Suppressor macrophage (primary cell): ENCODE measurements around the gene DNAI2.

ENCODE experiments used
- DNase-seq, 4 experiments: peaks; one replicate each; pipeline ENCODE4 v3.0.0-alpha.2; 2020 to 2022

The DNAI2 gene

GRCh38 chr17:74342224-74342623 lies 68.2 kb downstream of the DNAI2 start:
- no peak for DNase-seq

GRCh38 chr17:74343121-74343520 lies 69.1 kb downstream of the DNAI2 start:
- no peak for DNase-seq

DNA sequence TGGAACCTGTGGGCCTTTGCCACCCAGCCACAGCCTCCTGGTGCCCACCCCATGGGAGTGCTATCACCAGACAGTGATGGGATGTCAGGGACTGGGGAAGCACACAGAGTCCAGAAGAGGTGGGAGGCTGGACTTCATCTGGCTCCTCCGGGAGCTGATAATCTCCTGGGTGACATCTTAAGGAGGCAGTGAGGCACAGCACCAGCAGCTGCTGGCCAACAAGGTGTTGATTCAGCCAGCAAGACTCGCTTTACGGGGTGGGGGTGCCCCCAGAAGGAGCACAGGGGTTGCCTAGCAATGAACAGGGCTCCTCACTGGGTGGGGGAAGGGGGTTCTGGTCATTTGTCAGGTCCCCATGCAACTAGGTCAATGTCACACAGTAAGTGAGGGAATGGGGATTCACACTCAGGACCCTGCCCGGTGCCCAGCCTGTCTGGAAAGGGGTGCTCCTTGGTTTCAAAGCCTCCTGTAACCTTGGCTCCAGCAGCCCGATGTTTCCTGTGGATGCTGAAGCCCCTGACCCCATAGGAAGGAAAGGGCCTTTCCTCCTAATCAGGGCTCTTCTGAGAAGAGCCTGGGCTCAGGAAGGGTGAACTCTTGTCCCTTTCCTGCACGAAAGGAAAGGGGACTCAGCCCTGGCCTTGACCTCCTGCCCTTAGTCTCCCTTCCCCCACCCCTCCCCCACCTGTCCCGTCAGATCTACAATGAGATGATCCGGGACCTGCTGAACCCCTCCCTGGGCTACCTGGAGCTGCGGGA lies 69.7 kb downstream of the DNAI2 start:
- DNase-seq = no peak

DNA sequence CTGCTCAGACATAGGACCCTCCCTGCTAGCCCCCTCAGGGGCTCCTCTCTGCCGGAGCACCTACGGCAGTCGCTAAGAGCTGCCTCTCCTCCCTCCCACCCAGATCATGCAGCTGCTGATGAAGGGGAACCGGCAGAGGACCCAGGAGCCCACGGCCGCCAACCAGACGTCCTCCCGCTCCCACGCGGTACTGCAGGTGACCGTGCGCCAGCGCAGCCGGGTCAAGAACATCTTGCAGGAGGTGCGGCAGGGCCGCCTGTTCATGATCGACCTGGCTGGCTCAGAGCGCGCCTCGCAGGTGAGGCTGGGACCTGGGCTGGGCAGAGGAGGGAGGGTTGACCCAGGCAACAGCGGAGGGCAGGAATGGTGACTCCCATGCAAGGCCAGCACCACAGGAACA lies 70.6 kb downstream of the DNAI2 start:
- no peak for DNase-seq

- DNase-seq = no peak
Observed at GRCh38 chr17:74345433-74346241, 71.6 kb downstream of the DNAI2 start.

DNA sequence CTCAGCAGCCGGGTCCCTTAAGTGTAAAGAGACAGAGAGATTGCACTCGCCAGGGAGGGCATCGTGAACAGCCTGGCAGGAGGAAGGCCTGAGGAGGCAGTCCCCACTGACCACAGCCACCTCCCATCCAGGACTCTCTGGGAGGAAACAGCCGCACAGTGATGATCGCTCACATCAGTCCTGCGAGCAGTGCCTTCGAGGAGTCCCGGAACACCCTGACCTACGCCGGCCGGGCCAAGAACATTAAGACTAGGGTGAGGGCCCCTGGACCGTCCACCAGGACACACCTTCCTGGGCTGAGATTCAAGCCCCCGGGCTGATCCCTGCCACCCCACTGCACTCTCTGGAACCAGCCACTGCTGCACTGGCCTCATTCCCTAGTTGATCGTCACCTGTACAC lies 73.6 kb downstream of the DNAI2 start:
- DNase-seq = no peak

DNA sequence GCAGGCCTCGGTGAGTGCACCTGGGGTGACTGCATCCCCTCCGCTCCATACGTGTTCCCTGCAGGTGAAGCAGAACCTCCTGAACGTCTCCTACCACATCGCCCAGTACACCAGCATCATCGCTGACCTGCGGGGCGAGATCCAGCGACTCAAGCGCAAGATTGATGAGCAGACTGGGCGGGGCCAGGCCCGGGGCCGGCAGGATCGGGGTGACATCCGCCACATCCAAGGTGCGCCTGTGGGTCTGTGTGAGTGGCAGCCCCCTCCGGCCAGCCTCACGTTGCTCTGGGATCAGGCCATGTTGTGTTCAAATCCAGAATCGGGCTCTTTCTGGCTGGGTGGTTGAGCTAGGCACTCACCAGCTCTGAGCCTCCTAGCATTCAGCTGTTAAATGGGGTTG lies 75.1 kb downstream of the DNAI2 start:
- DNase-seq = no peak

DNA sequence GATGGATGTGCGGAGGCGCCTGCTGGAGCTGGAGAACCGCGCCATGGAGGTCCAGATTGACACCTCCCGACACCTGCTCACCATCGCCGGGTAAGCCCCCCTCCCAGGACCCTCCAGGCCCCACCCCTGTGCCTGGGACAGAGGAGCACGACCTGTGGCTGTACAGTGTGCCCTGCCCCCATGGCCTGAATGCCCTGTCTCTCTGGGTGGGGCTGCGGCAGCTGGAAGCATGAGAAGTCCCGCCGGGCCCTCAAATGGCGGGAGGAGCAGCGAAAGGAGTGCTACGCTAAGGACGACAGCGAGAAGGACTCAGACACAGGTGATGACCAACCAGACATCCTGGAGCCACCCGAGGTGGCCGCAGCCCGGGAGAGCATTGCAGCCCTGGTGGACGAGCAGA lies 76.5 kb downstream of the DNAI2 start:
- DNase-seq = no peak

- DNase-seq = no peak
Observed at GRCh38 chr17:74351552-74352210, 77.6 kb downstream of the DNAI2 start.

DNA sequence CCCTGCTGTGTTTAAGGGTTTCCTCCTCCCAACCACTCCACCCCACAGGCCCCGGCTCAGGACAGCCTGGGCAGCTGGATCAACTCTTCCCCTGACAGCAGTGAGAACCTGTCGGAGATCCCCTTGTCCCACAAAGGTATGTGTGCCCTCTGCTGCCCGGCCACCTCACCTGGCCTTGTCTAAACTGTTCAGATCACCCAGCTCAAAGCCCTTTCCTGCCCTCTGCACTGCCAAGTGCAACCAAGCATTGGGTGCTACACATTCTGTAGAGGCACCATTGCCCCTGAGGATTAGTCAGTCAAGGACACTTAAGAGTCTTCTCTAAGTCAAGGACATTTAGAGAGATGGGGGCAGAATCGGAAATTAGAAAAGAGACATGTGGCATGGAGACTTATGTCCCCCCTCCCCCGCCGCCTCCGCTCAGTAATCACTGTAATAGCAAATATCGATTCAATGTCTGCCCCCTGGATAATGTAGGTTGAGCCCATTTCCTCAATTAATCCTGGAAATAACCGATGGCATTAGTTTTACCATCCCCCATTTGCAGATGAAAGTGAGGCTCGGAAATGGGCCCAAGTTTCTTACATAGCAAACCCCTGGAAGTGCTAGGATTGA lies 79.5 kb downstream of the DNAI2 start:
- no peak for DNase-seq

DNA sequence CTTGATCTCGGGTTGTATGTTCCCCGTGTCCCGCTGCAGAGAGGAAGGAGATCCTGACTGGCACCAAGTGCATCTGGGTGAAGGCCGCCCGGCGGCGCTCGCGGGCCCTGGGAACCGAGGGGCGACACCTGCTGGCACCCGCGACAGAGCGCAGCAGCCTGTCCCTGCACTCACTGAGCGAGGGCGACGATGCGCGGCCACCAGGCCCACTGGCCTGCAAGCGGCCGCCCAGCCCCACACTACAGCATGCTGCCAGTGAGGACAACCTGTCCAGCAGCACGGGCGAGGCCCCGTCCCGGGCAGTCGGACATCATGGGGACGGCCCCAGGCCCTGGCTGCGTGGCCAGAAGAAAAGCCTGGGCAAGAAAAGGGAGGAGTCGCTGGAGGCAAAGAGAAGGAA lies 80.1 kb downstream of the DNAI2 start:
- DNase-seq = peak; percentile 75 to 89 (median 82)

DNA sequence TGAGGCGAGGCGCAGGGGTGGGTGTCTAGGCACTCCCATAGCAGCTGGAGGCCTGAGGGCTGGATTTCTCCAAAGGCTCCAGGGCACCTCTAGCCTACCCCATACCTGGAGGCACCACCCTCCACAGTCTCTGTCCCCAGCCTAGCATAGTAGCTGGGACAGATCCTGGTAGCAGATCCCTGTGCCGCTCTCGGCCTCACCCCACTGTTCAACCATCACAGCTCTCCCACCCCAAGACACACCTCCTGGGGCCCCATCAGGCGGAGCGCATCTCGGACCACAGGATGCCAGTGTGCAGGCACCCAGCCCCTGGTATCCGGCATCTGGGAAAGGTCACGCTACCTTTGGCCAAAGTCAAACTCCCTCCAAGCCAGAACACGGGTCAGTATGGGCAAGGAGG lies 80.5 kb downstream of the DNAI2 start:
- no peak for DNase-seq

DNA sequence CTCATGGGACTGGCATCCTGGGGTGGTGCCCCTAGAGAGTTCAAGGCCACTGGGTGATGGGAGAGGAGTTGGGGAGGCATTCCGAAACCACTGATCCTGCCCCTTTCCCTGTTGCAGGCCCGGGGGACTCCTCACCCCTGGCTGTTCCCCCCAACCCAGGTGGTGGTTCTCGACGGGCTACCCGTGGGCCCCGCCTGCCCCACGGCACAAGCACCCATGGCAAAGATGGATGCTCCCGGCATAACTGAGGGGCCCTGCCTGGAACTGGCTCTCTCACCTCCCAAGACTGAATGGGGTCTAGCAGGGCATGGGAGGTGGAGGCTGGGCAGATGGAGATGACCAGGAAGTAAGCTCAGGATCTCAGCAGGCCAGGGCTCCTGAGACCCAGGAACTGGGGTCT lies 81.0 kb downstream of the DNAI2 start:
- DNase-seq = no peak

- DNase-seq = peak in 2 of 4 experiments; percentile 21 to 49
Observed at GRCh38 chr17:74356646-74357465, 82.8 kb downstream of the DNAI2 start.

DNA sequence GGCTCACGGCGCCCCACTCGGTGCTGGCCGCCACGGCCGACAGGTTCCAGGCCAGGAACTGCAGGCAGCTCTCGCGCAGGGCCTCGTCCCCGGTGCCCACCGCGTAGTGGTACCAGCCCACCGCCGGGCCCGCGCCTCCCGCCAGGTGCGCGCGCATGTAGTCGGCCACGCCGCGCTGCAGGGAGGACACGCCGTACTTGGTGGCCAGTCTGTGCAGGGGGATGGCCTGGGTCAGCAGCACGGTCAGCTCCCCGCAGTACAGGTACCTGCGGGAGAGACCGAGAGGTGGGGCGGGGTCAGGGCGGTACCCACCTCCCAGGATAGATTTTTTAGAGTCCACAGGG lies 83.4 kb downstream of the DNAI2 start:
- DNase-seq = no peak

GRCh38 chr17:74358697-74359096 lies 84.7 kb downstream of the DNAI2 start:
- DNase-seq = no peak

GRCh38 chr17:74359916-74360315 lies 85.9 kb downstream of the DNAI2 start:
- no peak for DNase-seq

DNA sequence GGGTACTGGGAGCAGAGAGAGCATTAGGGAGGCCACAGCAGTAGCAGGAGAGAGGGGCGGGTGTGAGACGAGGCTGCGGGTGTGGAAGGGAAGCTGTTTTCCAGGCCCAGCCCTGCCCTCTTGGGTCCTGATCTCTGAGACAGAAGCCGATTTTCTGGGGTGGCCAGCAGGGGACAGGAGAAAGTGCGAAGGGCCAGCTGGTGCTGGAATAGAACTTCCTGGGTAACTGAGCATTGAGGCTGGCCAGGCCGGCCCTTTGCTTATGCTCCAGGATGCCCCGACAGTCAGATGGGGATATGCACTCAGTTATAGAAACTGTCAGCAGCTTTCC lies 86.8 kb downstream of the DNAI2 start:
- no peak for DNase-seq

DNA sequence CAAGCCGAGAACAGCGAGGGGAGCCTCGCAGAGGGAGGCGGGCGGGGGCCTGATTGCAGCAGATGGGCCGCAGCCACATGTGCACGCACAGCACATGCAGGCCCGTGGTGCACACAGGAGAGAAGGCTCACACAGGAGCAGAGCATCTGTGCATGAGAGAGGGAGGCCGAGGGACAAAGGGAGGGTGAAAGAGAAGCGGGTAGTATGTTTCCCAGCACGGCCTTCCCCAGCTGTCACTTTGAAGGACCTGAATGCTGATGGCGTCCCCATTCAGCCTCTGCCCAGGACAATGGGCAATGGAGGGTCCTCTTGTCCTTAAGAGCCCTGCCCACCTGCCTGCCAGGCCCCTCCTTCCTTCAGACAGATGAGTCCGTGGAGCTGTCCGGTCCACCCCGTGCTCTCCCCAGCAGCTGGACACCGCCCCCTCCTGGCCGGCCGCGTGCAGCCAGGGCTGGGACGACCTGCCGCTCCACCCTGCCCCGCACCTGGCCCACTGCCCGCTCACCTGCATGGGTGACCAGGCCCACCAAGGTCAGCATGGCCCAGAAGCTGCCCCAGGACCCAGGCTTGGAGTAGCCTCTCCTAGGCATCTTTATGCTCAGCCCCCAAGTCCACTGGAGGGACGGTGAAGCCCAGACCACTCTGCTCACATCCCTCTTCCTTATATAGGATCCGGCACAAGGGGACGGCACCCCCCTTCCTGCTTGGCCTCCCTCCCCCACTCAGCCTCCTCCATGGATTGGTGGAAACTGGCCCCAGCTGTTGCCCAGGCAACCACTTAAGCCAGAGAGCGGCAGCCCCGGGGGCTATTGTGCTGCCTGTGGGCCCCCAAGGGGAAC lies 87.4 kb downstream of the DNAI2 start, which contains the start of gene BTBD17:
BTBD17 (minus strand) TSS at position 639 of the 839 bp plus-strand sequence; CDS start at position 590, 49 bp downstream.
- DNase-seq = peak; percentile 37 to 72 (median 48)

DNA sequence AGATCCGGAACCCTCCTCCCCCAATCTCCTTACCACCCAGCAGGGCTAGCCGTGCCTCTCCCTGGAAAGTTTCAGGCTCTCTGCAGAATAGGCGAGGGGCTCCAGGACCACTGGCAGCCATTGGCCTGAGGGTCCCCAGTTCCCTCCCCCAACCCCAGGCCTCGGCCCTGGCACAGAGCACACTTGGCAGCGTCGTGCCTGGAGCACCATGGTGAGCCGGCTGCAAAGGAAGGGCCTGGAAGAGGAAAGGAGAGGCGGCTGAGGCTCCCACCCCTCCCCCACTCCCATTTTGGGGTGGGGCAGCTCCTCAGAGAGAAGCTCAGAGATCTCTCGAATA lies 88.0 kb downstream of the DNAI2 start:
- DNase-seq = no peak

GRCh38 chr17:74362810-74363498 lies 88.9 kb downstream of the DNAI2 start:
- no peak for DNase-seq
